ENCODE data around the gene PIH1D1.

The PIH1D1 gene

GRCh38 chr19:49419173-49419572, 32.4 kb downstream of the PIH1D1 start:
- DNase-seq (ENCODE audit: low spot score), result no peak

- DNase-seq (ENCODE audit: low spot score), result no peak
Observed at GRCh38 chr19:49418511-49418910, 33.1 kb downstream of the PIH1D1 start.

GRCh38 chr19:49417088-49417487, 34.5 kb downstream of the PIH1D1 start:
- DNase-seq (ENCODE audit: low spot score), result no peak

- no peak for DNase-seq (ENCODE audit: low spot score)
Observed at GRCh38 chr19:49415810-49416200, 35.8 kb downstream of the PIH1D1 start.

GRCh38 chr19:49415102-49415809, 36.4 kb downstream of the PIH1D1 start:
- no peak for DNase-seq (ENCODE audit: low spot score)

- DNase-seq (ENCODE audit: low spot score), result no peak
Observed at GRCh38 chr19:49414256-49414655, 37.4 kb downstream of the PIH1D1 start.

GRCh38 chr19:49413348-49413747, 38.3 kb downstream of the PIH1D1 start:
- no peak for DNase-seq (ENCODE audit: low spot score)

- no peak for DNase-seq (ENCODE audit: low spot score)
Observed at GRCh38 chr19:49411681-49412326, 39.8 kb downstream of the PIH1D1 start.

- no peak for DNase-seq (ENCODE audit: low spot score)
Observed at GRCh38 chr19:49409441-49410029, 42.1 kb downstream of the PIH1D1 start.

- no peak for DNase-seq (ENCODE audit: low spot score)
Observed at GRCh38 chr19:49408816-49409440, 42.7 kb downstream of the PIH1D1 start.

- no peak for DNase-seq (ENCODE audit: low spot score)
Observed at GRCh38 chr19:49407482-49408015, 44.1 kb downstream of the PIH1D1 start.

GRCh38 chr19:49407079-49407478, 44.5 kb downstream of the PIH1D1 start:
- no peak for DNase-seq (ENCODE audit: low spot score)

- DNase-seq (ENCODE audit: low spot score), result no peak
Observed at GRCh38 chr19:49403404-49404187, 48.0 kb downstream of the PIH1D1 start.

- DNase-seq (ENCODE audit: low spot score), result no peak
Observed at GRCh38 chr19:49400029-49400428, 51.6 kb downstream of the PIH1D1 start.

- no peak for DNase-seq (ENCODE audit: low spot score)
Observed at GRCh38 chr19:49398931-49399330, 52.7 kb downstream of the PIH1D1 start.

- no peak for DNase-seq (ENCODE audit: low spot score)
Observed at GRCh38 chr19:49398001-49398615, 53.5 kb downstream of the PIH1D1 start.

- no peak for DNase-seq (ENCODE audit: low spot score)
Observed at GRCh38 chr19:49396738-49397505, 54.7 kb downstream of the PIH1D1 start.

All from COLO829 (cell line).